Activated CD4-positive, alpha-beta T cell treated with anti-CD3 and anti-CD28 coated beads, Interleukin-2, Interleukin-6, amounts not matched to agents 100 ng/mL and 50 ng/mL, durations not matched to agents 16 hours and 8 hours (primary cell): ENCODE results near the gene CDC73.
A peak's percentile ranks its signal among the peaks of the same experiment; 100 is the strongest.
"Not testable (repeated sequence)": the region's sequence is repeated elsewhere in the genome, so short reads cannot be mapped to it uniquely, and the experiment has no call there.

Experiments
- DNase-seq: peaks from one replicate; pipeline ENCODE4 v3.0.0-alpha.2; 2020

The CDC73 gene

GRCh38 chr1:193114485-193115095 is 7.2 kb upstream of the CDC73 start:
- no peak for DNase-seq

- DNase-seq = no peak
Observed at GRCh38 chr1:193115629-193116227, 6.1 kb upstream of the CDC73 start.

- DNase-seq = not testable (repeated sequence)
Observed at GRCh38 chr1:193117167-193117566, 4.7 kb upstream of the CDC73 start.

GRCh38 chr1:193118194-193118593 is 3.6 kb upstream of the CDC73 start:
- DNase-seq = no peak

- DNase-seq = no peak
Observed at GRCh38 chr1:193118803-193119730, 2.8 kb upstream of the CDC73 start.

- no peak for DNase-seq
Observed at GRCh38 chr1:193120604-193121166, 1.1 kb upstream of the CDC73 start.

GRCh38 chr1:193123751-193124150 is 1.9 kb downstream of the CDC73 start:
- DNase-seq = no peak

- DNase-seq = no peak
Observed at GRCh38 chr1:193125369-193125768, 3.5 kb downstream of the CDC73 start.

- no peak for DNase-seq
Observed at GRCh38 chr1:193131266-193131860, 9.5 kb downstream of the CDC73 start.

GRCh38 chr1:193140254-193140653 is 18.4 kb downstream of the CDC73 start:
- DNase-seq = no peak

- peak; percentile 32 for DNase-seq
Observed at GRCh38 chr1:193141804-193142203, 20.0 kb downstream of the CDC73 start.

- no peak for DNase-seq
Observed at GRCh38 chr1:193142409-193142808, 20.6 kb downstream of the CDC73 start.

GRCh38 chr1:193143285-193143684 is 21.5 kb downstream of the CDC73 start:
- DNase-seq = no peak

GRCh38 chr1:193144361-193144938 is 22.6 kb downstream of the CDC73 start:
- DNase-seq = no peak

- no peak for DNase-seq
Observed at GRCh38 chr1:193144999-193145398, 23.2 kb downstream of the CDC73 start.

GRCh38 chr1:193156117-193156821 is 34.4 kb downstream of the CDC73 start:
- no peak for DNase-seq

GRCh38 chr1:193156822-193157142 is 35.0 kb downstream of the CDC73 start:
- no peak for DNase-seq

- no peak for DNase-seq
Observed at GRCh38 chr1:193157360-193157759, 35.5 kb downstream of the CDC73 start.

GRCh38 chr1:193176113-193176512 is 54.3 kb downstream of the CDC73 start:
- DNase-seq = no peak

- DNase-seq = no peak
Observed at GRCh38 chr1:193176788-193177187, 55.0 kb downstream of the CDC73 start.

- DNase-seq = no peak
Observed at GRCh38 chr1:193179094-193179493, 57.3 kb downstream of the CDC73 start.

- no peak for DNase-seq
Observed at GRCh38 chr1:193181536-193181935, 59.7 kb downstream of the CDC73 start.
